ENCODE results near the gene DYTN. TPM values are rescaled to one million over a fixed set of nuclear protein-coding genes. Genes with fewer than 3 reads are reported as not detected.
A peak's percentile ranks its signal among the peaks of the same experiment; 100 is the strongest.

DYTN gene, protein sequence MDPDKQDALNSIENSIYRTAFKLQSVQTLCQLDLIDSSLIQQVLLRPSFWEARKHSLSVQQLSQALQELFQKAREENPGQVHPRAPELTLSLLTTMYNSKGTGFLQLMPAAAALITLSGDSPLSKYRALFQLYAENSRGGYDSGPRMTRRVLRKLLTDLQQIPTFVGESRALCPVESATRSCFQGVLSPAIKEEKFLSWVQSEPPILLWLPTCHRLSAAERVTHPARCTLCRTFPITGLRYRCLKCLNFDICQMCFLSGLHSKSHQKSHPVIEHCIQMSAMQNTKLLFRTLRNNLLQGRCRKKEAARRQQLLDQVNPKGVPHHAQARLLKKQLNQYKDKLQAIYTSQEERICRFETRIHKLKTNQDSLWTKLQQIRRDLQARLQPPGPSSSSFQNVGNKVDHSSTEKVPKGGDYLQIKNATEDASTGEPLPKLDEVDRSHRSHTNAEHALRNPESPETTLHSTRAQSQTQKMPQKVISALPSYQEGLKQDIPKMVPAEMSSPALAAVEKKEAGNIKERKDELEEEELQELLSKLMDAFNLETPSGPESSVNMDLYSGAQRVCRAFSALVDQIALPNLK
- total RNA-seq (not detected in 2 replicates), polyA plus RNA-seq (not detected in 2 replicates)

DNA sequence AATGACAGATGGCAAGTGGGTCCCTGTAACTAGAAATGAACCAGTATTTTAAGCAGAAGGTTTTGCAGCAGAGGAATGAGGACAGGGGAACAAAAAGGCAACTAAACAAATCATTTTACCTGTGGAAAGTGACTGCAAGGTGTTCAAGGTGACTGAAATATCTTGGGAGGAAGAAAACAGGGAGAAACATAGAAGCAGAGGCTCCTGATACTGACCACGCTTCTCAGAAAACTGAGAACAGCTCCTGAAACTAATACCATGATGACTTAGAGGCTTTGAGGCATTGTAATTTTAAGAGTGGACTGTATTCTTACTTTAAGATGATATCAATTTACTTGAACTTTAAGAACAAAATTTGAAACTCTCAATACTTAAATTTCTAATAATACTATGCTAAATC, at the start of gene DYTN:
Gene DYTN (minus strand): TSS at position 101 of the 400 bp plus-strand sequence. CDS start 117 bp downstream, outside the sequence.
- TF ChIP-seq EZH2phosphoT487 (IDR thresholded peaks at IDR 0.05; ENCODE audit: low read depth, severe bottlenecking, unreplicated experiment): no peak
- no peak for TF ChIP-seq CTCF (IDR thresholded peaks at IDR 0.05; ENCODE audit: poor library complexity)
- TF ChIP-seq EZH2 (IDR thresholded peaks at IDR 0.05; ENCODE audit: borderline replicate concordance): no peak
- Histone ChIP-seq H3K36me3 (replicated peaks; ENCODE audit: insufficient read depth, low read depth) (no peaks in the 10 kb centered on the region), H3K4me3 (no peak within 1 kb of the TSS), H4K20me1 (ENCODE audit: insufficient read depth, poor library complexity, severe bottlenecking) (no peaks in the 10 kb centered on the region), H3K9me2 (replicated peaks; ENCODE audit: insufficient read depth) (no peaks in the 10 kb centered on the region), H2AFZ (no peak within 1 kb of the TSS), H3K27me3 (no peaks in the 10 kb centered on the region), H3K4me2 (no peak within 1 kb of the TSS), H3K4me1 (ENCODE audit: insufficient read depth) (no peaks in the 10 kb centered on the region), H3K9me3 (ENCODE audit: low read depth) (no peaks in the 10 kb centered on the region), H3K79me2 (no peaks in the 10 kb centered on the region), H3K27ac (no peak within 1 kb of the TSS)
- WGBS (ENCODE audit: low lambda C conversion rate, missing lambda C conversion rate): 79% methylated on average over 1 of the region's 1 CpG
- DNase-seq (ENCODE audit: low spot score): no peak

- Histone ChIP-seq H3K4me2 (peak overlapping the region; percentile 77), H3K27me3 (no peaks in the 10 kb centered on the region), H3K36me3 (replicated peaks; ENCODE audit: insufficient read depth, low read depth) (no peaks in the 10 kb centered on the region), H3K9me2 (replicated peaks; ENCODE audit: insufficient read depth) (no peaks in the 10 kb centered on the region), H3K4me1 (ENCODE audit: insufficient read depth) (no peaks in the 10 kb centered on the region), H3K9me3 (ENCODE audit: low read depth) (no peaks in the 10 kb centered on the region), H3K79me2 (peaks cover 25% of the 10 kb centered on the region), H3K27ac (peak overlapping the region; percentile 96), H4K20me1 (ENCODE audit: insufficient read depth, poor library complexity, severe bottlenecking) (no peaks in the 10 kb centered on the region), H2AFZ (peak overlapping the region; percentile 85), H3K4me3 (peak overlapping the region; percentile 80)
- no peak for TF ChIP-seq EZH2phosphoT487 (IDR thresholded peaks at IDR 0.05; ENCODE audit: low read depth, severe bottlenecking, unreplicated experiment)
- TF ChIP-seq CTCF (IDR thresholded peaks at IDR 0.05; ENCODE audit: poor library complexity): no peak
- no peak for TF ChIP-seq EZH2 (IDR thresholded peaks at IDR 0.05; ENCODE audit: borderline replicate concordance)
- WGBS (ENCODE audit: low lambda C conversion rate, missing lambda C conversion rate): 41% methylated on average over 12 of the region's 12 CpGs
- DNase-seq (ENCODE audit: low spot score): no peak
Observed at GRCh38 chr2:206766057-206766930, 48.1 kb upstream of the DYTN start.

DNA sequence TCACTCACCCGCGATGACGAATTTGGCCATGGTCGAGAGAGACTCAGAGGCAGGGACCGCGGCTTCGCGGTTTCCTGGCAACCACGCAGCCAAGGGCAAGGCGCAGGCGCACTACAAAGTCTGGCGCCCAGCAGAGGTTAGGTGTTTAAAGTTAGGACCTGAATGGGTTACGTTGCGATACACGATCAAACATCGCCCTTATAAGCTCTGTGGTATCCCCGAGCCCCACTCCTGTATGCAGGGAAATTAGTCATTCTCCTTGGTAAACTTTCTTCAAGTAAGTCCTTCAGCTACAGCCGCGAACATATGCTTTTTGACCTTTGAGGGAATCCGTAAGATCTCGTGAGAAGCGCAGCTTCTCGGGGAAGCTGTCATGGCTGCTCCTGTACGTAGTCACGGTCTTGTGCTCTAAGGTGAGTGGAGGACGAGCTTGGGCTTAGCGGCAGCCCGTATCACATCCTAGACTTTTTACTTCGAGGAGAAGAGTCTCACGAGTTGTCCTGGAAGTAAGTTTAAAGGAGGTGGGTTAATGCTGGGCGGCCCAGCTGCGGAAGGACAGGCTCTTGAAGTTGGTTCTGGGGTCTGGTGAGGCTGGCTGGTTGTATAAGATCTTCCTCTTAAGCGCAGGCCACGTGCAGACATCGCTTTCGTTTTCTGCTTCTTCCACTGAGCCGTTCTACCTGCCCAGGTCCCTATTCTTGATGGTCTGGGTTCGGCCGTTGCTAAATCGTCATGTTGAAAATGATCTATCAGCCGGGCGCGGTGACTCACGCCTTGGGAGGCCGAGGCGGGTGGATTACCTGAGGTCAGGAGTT, 47.3 kb upstream of the DYTN start, which contains the start of the genes FASTKD2 and MDH1B:
Gene FASTKD2 (plus strand): TSS at position 365 of the 815 bp plus-strand sequence. CDS start 1,088 bp downstream, outside the sequence.
Gene MDH1B (minus strand): TSS at position 87 of the 815 bp plus-strand sequence. CDS start 57 bp downstream, at position 30.
- Histone ChIP-seq H3K9me2 (replicated peaks; ENCODE audit: insufficient read depth) (no peaks in the 10 kb centered on the region), H3K27me3 (peaks cover 1% of the 10 kb centered on the region), H3K27ac (peak within 1 kb of the TSS; percentile 96), H2AFZ (peak within 1 kb of the TSS; percentile 85), H3K4me2 (peak within 1 kb of the TSS; percentile 77), H3K4me1 (ENCODE audit: insufficient read depth) (no peaks in the 10 kb centered on the region), H3K9me3 (ENCODE audit: low read depth) (no peaks in the 10 kb centered on the region), H4K20me1 (ENCODE audit: insufficient read depth, poor library complexity, severe bottlenecking) (no peaks in the 10 kb centered on the region), H3K79me2 (peaks cover 25% of the 10 kb centered on the region), H3K36me3 (replicated peaks; ENCODE audit: insufficient read depth, low read depth) (no peaks in the 10 kb centered on the region), H3K4me3 (peak within 1 kb of the TSS; percentile 80)
- 2% methylated on average over 46 of the region's 46 CpGs for WGBS (ENCODE audit: low lambda C conversion rate, missing lambda C conversion rate)
- TF ChIP-seq EZH2 (IDR thresholded peaks at IDR 0.05; ENCODE audit: borderline replicate concordance): no peak
- TF ChIP-seq CTCF (IDR thresholded peaks at IDR 0.05; ENCODE audit: poor library complexity): no peak
- TF ChIP-seq EZH2phosphoT487 (IDR thresholded peaks at IDR 0.05; ENCODE audit: low read depth, severe bottlenecking, unreplicated experiment): no peak
- DNase-seq (ENCODE audit: low spot score): peak; percentile 91
